Heart left ventricle (tissue), 13 donors: Measurements from ENCODE around the gene AGAP2.
"Not testable (repeated sequence)": the region's sequence is repeated elsewhere in the genome, so short reads cannot be mapped to it uniquely, and the experiment has no call there.

Experiments
- CTCF ChIP-seq, 12 donors: fragments of 200-600 bp; sonication (generic) in 4 of 12; IDR thresholded peaks; one replicate each; pipeline versions ENCODE4 v1.5.0 to v1.8.0; 2018 to 2022; ENCODE audit warnings: antibody characterized with exemption in 12 of 12, mild to moderate bottlenecking in 5 of 12
- POLR2A ChIP-seq, 2 donors: fragments of 450-650 bp; IDR thresholded peaks; one replicate each; pipeline ENCODE4 v1.6.1; 2017; ENCODE audit warnings: antibody characterized with exemption in 2 of 2, mild to moderate bottlenecking in 2 of 2, moderate library complexity in 2 of 2
- donor health status: ischemic (EF 13 %, LVEDD 7.1; RV severe dilation, severe dysfunction).
- donor health status: DM: no; HTN: yes; CAD: no.
- donor health status: DM: no; HTN: no; CAD: no.
- donor health status: ischemic (EF 25% LVEDD 6.9; RV normal size, moderate dysfunction).
- donor health status: ischemic (EF 25% LVEDD 5.7; RV mildly dilated, moderate dysfunction).
- donor health status: ischemic (EF 35%, LVEDD 5.7; RV mildly dilated, moderate dysfunction).
- donor health status: nonischemic (EF 11% LVEDD 7.7; RV severe dilation, severe dysfunction).
- donor health status: DM: yes; HTN: yes; CAD: no.
- donor health status: PGD.
- donor health status: ischemic (EF 29% LVEDD 5.4; RV normal size, mild dysfunction).
- donor health status: nonischemic (EF 23%, LVEDD 6.1; RV moderate dilation, normal function).

- not testable (repeated sequence) for TF ChIP-seq CTCF, POLR2A (IDR thresholded peaks at IDR 0.05)
These were observed 16.5 kb downstream of the AGAP2 start for GRCh38 chr12:57721846-57722608.
